Glutamatergic neuron (in vitro differentiated cells): ENCODE data around the gene MR1. TPM values are rescaled to one million over a fixed set of nuclear protein-coding genes. Genes with fewer than 3 reads are reported as not detected.

Source experiments
- DNase-seq: peaks from one replicate; pipeline ENCODE4 v3.0.0; 2022
- H3K27ac Mint-ChIP-seq: one replicate; pipeline ENCODE4 v1.8.0; 2020; ENCODE audit warnings: mild to moderate bottlenecking, mixed read lengths, inconsistent platforms; ENCODE audit not compliant: unreplicated experiment
- H3K27me3 Mint-ChIP-seq: one replicate; pipeline ENCODE4 v1.8.0; 2020; ENCODE audit warnings: mild to moderate bottlenecking, moderate library complexity, mixed read lengths, inconsistent platforms; ENCODE audit not compliant: unreplicated experiment
- H3K36me3 Mint-ChIP-seq: one replicate; pipeline ENCODE4 v1.8.0; 2020; ENCODE audit warnings: mild to moderate bottlenecking, mixed read lengths, inconsistent platforms; ENCODE audit not compliant: unreplicated experiment
- H3K4me1 Mint-ChIP-seq: one replicate; pipeline ENCODE4 v1.8.0; 2020; ENCODE audit warnings: mild to moderate bottlenecking, low read depth, mixed read lengths, inconsistent platforms; ENCODE audit not compliant: unreplicated experiment
- H3K4me3 Mint-ChIP-seq: one replicate; pipeline ENCODE4 v1.8.0; 2020; ENCODE audit warnings: mild to moderate bottlenecking, mixed read lengths, inconsistent platforms; ENCODE audit not compliant: unreplicated experiment
- H3K9me3 Mint-ChIP-seq: one replicate; pipeline ENCODE4 v1.8.0; 2020; ENCODE audit warnings: mild to moderate bottlenecking, moderate library complexity, mixed read lengths, inconsistent platforms; ENCODE audit not compliant: unreplicated experiment
- CTCF ChIP-seq: fragments of 200-600 bp; sonication (generic); IDR thresholded peaks from one replicate; pipeline ENCODE4 v1.5.0; 2021; ENCODE audit not compliant: partially characterized antibody, unreplicated experiment
- total RNA-seq: library from RNA; stranded (reverse); fragmentation: NEBNext Ultra II Directional; extraction: Animal tissue kit (Norgen Biotek cat#: 25700); gene quantifications from one replicate; pipeline ENCODE4 v1.2.1, GENCODE V29; 2021; ENCODE audit not compliant: unreplicated experiment

The MR1 gene
- total RNA-seq, 1 donor from 2014 or later: not detected

- no peak for DNase-seq
- Mint-ChIP-seq H3K36me3 (peaks cover 5% of the 10 kb centered on the region), H3K27ac (no peak overlapping the region), H3K27me3 (peaks cover 9% of the 10 kb centered on the region), H3K4me1 (peaks cover 31% of the 10 kb centered on the region), H3K4me3 (no peak overlapping the region), H3K9me3 (peaks cover 9% of the 10 kb centered on the region)
- no peak for TF ChIP-seq CTCF
Measured at GRCh38 chr1:181110013-181110412, 76.2 kb downstream of the MR1 start.

Other genes starting within 250 kb of the MR1 start
- 4.1 TPM for gene KIAA1614, start 121.1 kb upstream of the MR1 start, total RNA-seq
- 46.6 TPM for gene STX6, start 11.1 kb upstream of the MR1 start, total RNA-seq
- 8.8 TPM for gene IER5, start 54.7 kb downstream of the MR1 start, total RNA-seq